Spleen (tissue), 11 donors: Measurements from ENCODE around the gene CHPF. TPM values are rescaled to one million over a fixed set of nuclear protein-coding genes. Genes with fewer than 3 reads are reported as not detected.

ENCODE experiments used
- DNase-seq: peaks from one replicate; pipeline ENCODE4 v3.0.0-alpha.2; 2020
- H3K27ac ChIP-seq, 8 donors: fragments of 200-600 bp; sonication (generic) in 7 of 8; 1 replicate in 4 of 8; 2 replicates in 4 of 8; pipeline versions ENCODE4 v1.5.0 to v1.8.0; 2016 to 2021; ENCODE audit warnings: inconsistent platforms in 4 of 8, mild to moderate bottlenecking in 4 of 8, moderate library complexity in 1 of 8
- H3K27me3 ChIP-seq, 7 donors: fragments of 200-600 bp; sonication (generic) in 6 of 7; replicated peaks in 1 of 7; 1 replicate in 4 of 7; 2 replicates in 3 of 7; pipeline versions ENCODE4 v1.5.0 to v1.8.0; 2016 to 2021; ENCODE audit warnings: inconsistent platforms in 3 of 7, mild to moderate bottlenecking in 1 of 7
- H3K36me3 ChIP-seq, 6 donors: fragments of 200-600 bp; sonication (generic) in 5 of 6; 1 replicate in 4 of 6; 2 replicates in 2 of 6; pipeline versions ENCODE4 v1.5.0 to v1.8.0; 2016 to 2021; ENCODE audit warnings: inconsistent platforms in 2 of 6
- H3K4me1 ChIP-seq, 6 donors: fragments of 200-600 bp; sonication (generic) in 5 of 6; 1 replicate in 3 of 6; 2 replicates in 3 of 6; pipeline versions ENCODE4 v1.5.0 to v1.8.0; 2016 to 2021; ENCODE audit warnings: inconsistent platforms in 3 of 6
- H3K4me3 ChIP-seq, 8 donors: fragments of 200-600 bp; sonication (generic) in 7 of 8; 1 replicate in 4 of 8; 2 replicates in 4 of 8; pipeline versions ENCODE4 v1.5.0 to v1.8.0; 2016 to 2021; ENCODE audit warnings: inconsistent platforms in 4 of 8, mild to moderate bottlenecking in 4 of 8, moderate library complexity in 2 of 8
- H3K9me3 ChIP-seq, 8 donors: fragments of 200-600 bp; sonication (generic) in 7 of 8; 1 replicate in 4 of 8; 2 replicates in 4 of 8; pipeline versions ENCODE4 v1.5.0 to v1.8.0; 2016 to 2021; ENCODE audit warnings: inconsistent platforms in 4 of 8
- CTCF ChIP-seq, 11 experiments: fragments of 200-600 bp in 7 of 11; fragments of 450-650 bp in 4 of 11; sonication (generic) in 4 of 11; IDR thresholded peaks in 8 of 11; conservative IDR thresholded peaks in 3 of 11; 1 replicate in 7 of 11; 2 replicates in 4 of 11; pipeline versions ENCODE4 v1.4.0 to v1.8.0; 2016 to 2021; ENCODE audit warnings: antibody characterized with exemption in 11 of 11, inconsistent platforms in 4 of 11, mild to moderate bottlenecking in 1 of 11
- POLR2A ChIP-seq, 3 donors: fragments of 450-650 bp; IDR thresholded peaks; one replicate each; pipeline ENCODE4 v1.5.1; 2017; ENCODE audit warnings: antibody characterized with exemption in 3 of 3, mild to moderate bottlenecking in 1 of 3
- POLR2AphosphoS5 ChIP-seq, 3 donors: sonication (generic); formaldehyde crosslinking; IDR thresholded peaks; one replicate each; pipeline ENCODE4 v1.5.1; 2017; ENCODE audit warnings: antibody characterized with exemption in 3 of 3
- WGBS, 5 donors: extraction: QIAGEN DNeasy Blood & Tissue Kit in 3 of 5; methylation state at CpG; one replicate each; pipeline versions ENCODE4 v1.1.5 to v1.1.7; 2013 to 2018; 5-methylcytosine and 5-hydroxymethylcytosine counted together
- intact Hi-C: fragments of 100-400 bp; cut with DNase I; formaldehyde crosslinking; loops from one replicate; pipeline ENCODE4 v1.15.0; 2023; ENCODE audit warnings: low total_unique reads
- polyA plus RNA-seq, 3 donors: library from polyadenylated mRNA; stranded (reverse); fragments of 200-250 nt; gene quantifications; one replicate each; pipeline ENCODE4 v1.2.1, GENCODE V29; 2013
- total RNA-seq, 7 donors: library from RNA; depleted of rRNA in 3 of 7; stranded (reverse); fragments of >200 nt in 3 of 7; fragmentation: NEBNext Ultra II Directional in 4 of 7; extraction: Animal tissue kit (Norgen Biotek cat#: 25700) in 4 of 7; gene quantifications; one replicate each; pipeline versions ENCODE4 v1.1.0 to v1.2.1, GENCODE V29; 2016 to 2021
- donor health status: healthy with polysubstance abuse.
- donor health status: DM: no; HTN: no; CAD: no; lungs with moderate emphysema.
- donor health status: DM: no; HTN: no; CAD: no.
- donor health status: Bipolar disorder and iron deficiency.
- donor health status: healthy.
- donor health status: DM: no; HTN: no; CAD: no.
- donor health status: DM: yes; HTN: yes; CAD: no.

Gene CHPF
- total and polyA plus RNA-seq, 10 donors = 2.8 to 26.2 (median 13.2) TPM

GRCh38 chr2:219572237-219573001 lies 28.8 kb upstream of the CHPF start, which contains the start of gene INHA:
Gene INHA (plus strand): TSS chr2:219572310. CDS start chr2:219572375, 65 bp downstream.
- TF ChIP-seq POLR2A (IDR thresholded peaks at IDR 0.05) = no peak
- no peak for TF ChIP-seq POLR2AphosphoS5 (IDR thresholded peaks at IDR 0.05)
- TF ChIP-seq CTCF (IDR thresholded peaks at IDR 0.05 in 8 of 11, conservative IDR thresholded peaks at IDR 0.05 in 3 of 11) = no peak
- Histone ChIP-seq H3K4me3 (peak within 1 kb of the TSS; percentile 46 to 78 (median 54)), H3K27ac (peak within 1 kb of the TSS in 7 of 8 donors; percentile 38 to 80 (median 75)), H3K4me1 (peaks cover 0 to 22% (median 20%) of the 10 kb centered on the region in 6 donors), H3K27me3 (peaks cover 0 to 82% (median 21%) of the 10 kb centered on the region in 7 donors), H3K9me3 (no peaks in the 10 kb centered on the region), H3K36me3 (peaks cover 0 to 4% (median 0%) of the 10 kb centered on the region in 6 donors)
- intact Hi-C loops = no loop called here
- no peak for DNase-seq
- WGBS, 5 donors = 75 to 91% (median 87%) methylated on average over 13 of the region's 13 CpGs

- Histone ChIP-seq H3K27ac (peak within 1 kb of the TSS in 7 of 8 donors; percentile 38 to 80 (median 75)), H3K27me3 (peaks cover 0 to 74% (median 21%) of the 10 kb centered on the region in 7 donors), H3K36me3 (peaks cover 0 to 12% (median 0%) of the 10 kb centered on the region in 6 donors), H3K4me3 (peak within 1 kb of the TSS; percentile 46 to 78 (median 54)), H3K4me1 (peaks cover 0 to 22% (median 20%) of the 10 kb centered on the region in 6 donors), H3K9me3 (no peaks in the 10 kb centered on the region)
- intact Hi-C loops = no loop called here
- 10 to 47% (median 16%) methylated on average over 11 to 42 of the region's 42 CpGs for WGBS, 5 donors
- TF ChIP-seq POLR2A (IDR thresholded peaks at IDR 0.05) (no peak), POLR2AphosphoS5 (IDR thresholded peaks at IDR 0.05) (peak in 2 of 3 donors; percentile 48 to 54)
- no peak for DNase-seq
These were observed 28.0 kb upstream of the CHPF start, which contains the start of gene OBSL1 for GRCh38 chr2:219571311-219572236. Gene OBSL1 (minus strand): TSS chr2:219571539. CDS start chr2:219571232, 307 bp downstream.

- Histone ChIP-seq H3K4me3 (peak overlapping the region; percentile 46 to 78 (median 54)), H3K9me3 (no peaks in the 10 kb centered on the region), H3K4me1 (peaks cover 0 to 22% (median 20%) of the 10 kb centered on the region in 6 donors), H3K27me3 (peaks cover 0 to 70% (median 21%) of the 10 kb centered on the region in 7 donors), H3K27ac (peak overlapping the region in 7 of 8 donors; percentile 38 to 80 (median 75)), H3K36me3 (peaks cover 0 to 12% (median 0%) of the 10 kb centered on the region in 6 donors)
- intact Hi-C loops = no loop called here
- 0 to 2% (median 1%) methylated on average over 21 to 54 of the region's 55 CpGs for WGBS, 5 donors
- TF ChIP-seq POLR2A (IDR thresholded peaks at IDR 0.05) = no peak
- TF ChIP-seq POLR2AphosphoS5 (IDR thresholded peaks at IDR 0.05) = no peak
- no peak for TF ChIP-seq CTCF (IDR thresholded peaks at IDR 0.05 in 8 of 11, conservative IDR thresholded peaks at IDR 0.05 in 3 of 11)
- no peak for DNase-seq
These were observed 27.3 kb upstream of the CHPF start for GRCh38 chr2:219570924-219571310.

GRCh38 chr2:219570194-219570923 lies 26.8 kb upstream of the CHPF start:
- Histone ChIP-seq H3K4me3 (peak overlapping the region; percentile 46 to 78 (median 54)), H3K9me3 (no peaks in the 10 kb centered on the region), H3K36me3 (peaks cover 0 to 12% (median 0%) of the 10 kb centered on the region in 6 donors), H3K4me1 (peaks cover 0 to 22% (median 20%) of the 10 kb centered on the region in 6 donors), H3K27ac (peak overlapping the region in 7 of 8 donors; percentile 38 to 80 (median 75)), H3K27me3 (peaks cover 0 to 65% (median 21%) of the 10 kb centered on the region in 7 donors)
- WGBS, 5 donors = 19 to 54% (median 23%) methylated on average over 41 to 95 of the region's 95 CpGs
- TF ChIP-seq CTCF (IDR thresholded peaks at IDR 0.05 in 8 of 11, conservative IDR thresholded peaks at IDR 0.05 in 3 of 11) = no peak
- peak in 2 of 3 donors; percentile 45 to 60 for TF ChIP-seq POLR2AphosphoS5 (IDR thresholded peaks at IDR 0.05)
- intact Hi-C loops = no loop called here
- no peak for DNase-seq
